Activated T-cell treated with anti-CD3 and anti-CD28 coated beads for 24 hours (primary cell): Measurements from ENCODE around the gene C1orf74.
"Not testable (repeated sequence)": the region's sequence is repeated elsewhere in the genome, so short reads cannot be mapped to it uniquely, and the experiment has no call there.

Experiments
- DNase-seq: peaks from one replicate; pipeline ENCODE4 v3.0.0-alpha.2; 2020; ENCODE audit warnings: low read depth

Gene C1orf74

GRCh38 chr1:209805875-209806760 is 21.8 kb upstream of the C1orf74 start, which contains the start of gene IRF6:
TSS of gene IRF6 (minus strand) at chr1:209806142. CDS start at chr1:209801413, 4,729 bp downstream.
- peak; percentile 43 for DNase-seq

- DNase-seq = no peak
These were observed 21.0 kb upstream of the C1orf74 start for GRCh38 chr1:209805341-209805781.

GRCh38 chr1:209803568-209803967 is 19.2 kb upstream of the C1orf74 start:
- no peak for DNase-seq

- no peak for DNase-seq
These were observed 18.4 kb upstream of the C1orf74 start for GRCh38 chr1:209802780-209803152.

GRCh38 chr1:209802117-209802779 is 17.9 kb upstream of the C1orf74 start:
- no peak for DNase-seq

- no peak for DNase-seq
These were observed 16.9 kb upstream of the C1orf74 start for GRCh38 chr1:209800984-209801834.

GRCh38 chr1:209797978-209798639 is 13.8 kb upstream of the C1orf74 start:
- no peak for DNase-seq

- not testable (repeated sequence) for DNase-seq
These were observed 9.4 kb upstream of the C1orf74 start for GRCh38 chr1:209793711-209794110.

GRCh38 chr1:209791920-209792319 is 7.6 kb upstream of the C1orf74 start:
- no peak for DNase-seq

- no peak for DNase-seq
These were observed 6.2 kb upstream of the C1orf74 start for GRCh38 chr1:209790286-209791193.

- no peak for DNase-seq
These were observed 4.9 kb upstream of the C1orf74 start for GRCh38 chr1:209789245-209789644.

- DNase-seq = no peak
These were observed 3.2 kb upstream of the C1orf74 start for GRCh38 chr1:209787551-209787950.

- no peak for DNase-seq
These were observed 1.8 kb upstream of the C1orf74 start for GRCh38 chr1:209786146-209786545.

GRCh38 chr1:209785592-209785991 is 1.2 kb upstream of the C1orf74 start:
- DNase-seq = no peak

- no peak for DNase-seq
These were observed 973 bp downstream of the C1orf74 start for GRCh38 chr1:209783386-209783785.

- DNase-seq = no peak
These were observed 4.1 kb downstream of the C1orf74 start for GRCh38 chr1:209780268-209780667.

GRCh38 chr1:209778102-209778501 is 6.3 kb downstream of the C1orf74 start:
- DNase-seq = no peak

- no peak for DNase-seq
These were observed 6.8 kb downstream of the C1orf74 start for GRCh38 chr1:209777587-209777986.

- no peak for DNase-seq
These were observed 8.7 kb downstream of the C1orf74 start for GRCh38 chr1:209775678-209776077.

GRCh38 chr1:209774592-209774991 is 9.8 kb downstream of the C1orf74 start:
- no peak for DNase-seq

- DNase-seq = no peak
These were observed 12.2 kb downstream of the C1orf74 start for GRCh38 chr1:209772126-209772525.
